ENCODE results near the gene PLGLB1. TPM values are rescaled to one million over a fixed set of nuclear protein-coding genes. Genes with fewer than 3 reads are reported as not detected.

Gene PLGLB1
- 0.48 to 1.1 TPM (median 0.71 TPM) in 4 of 5 replicates, not detected in the other for total RNA-seq (2022; extraction: Qiagen RNA extraction)

GRCh38 chr2:87021744-87022143 is at the start of gene PLGLB1:
Gene PLGLB1 (minus strand): TSS chr2:87021844. CDS start chr2:87021783, 61 bp downstream.

Other genes with a start within 250 kb of the PLGLB1 start
- gene CD8A, start 230.9 kb downstream of the PLGLB1 start, total RNA-seq (2022; extraction: Qiagen RNA extraction), result 0.30 to 0.60 TPM (median 0.40 TPM) in 5 replicates
- gene CD8B, start 160.0 kb downstream of the PLGLB1 start, total RNA-seq (2022; extraction: Qiagen RNA extraction), result not detected in 5 replicates
- gene RGPD1, start 79.7 kb downstream of the PLGLB1 start, total RNA-seq (2022; extraction: Qiagen RNA extraction), result 0.06 to 0.12 TPM (median 0.08 TPM) in 4 of 5 replicates, not detected in the other

All from A549 treated with Mapracorat at 1 μM for 4 hours (cell line).